Natural killer cell treated with Interleukin-12 subunit alpha and Interleukin-12 subunit beta and Interleukin-15 and Interleukin-18, amount 100 ng/mL, for 72 hours (primary cell): ENCODE measurements around the gene USHBP1. TPM values are rescaled to one million over a fixed set of nuclear protein-coding genes. Genes with fewer than 3 reads are reported as not detected.

Experiments
- ATAC-seq, 2 donors: fragments of 150-1000 bp; cut with Tn5 transposase in 1 of 2; sonication (Bioruptor Pico), chemical (Tn5 transposase) in 1 of 2; 2 replicates each; pipeline ENCODE4 v1.10.0; 2021
- DNase-seq: peaks from one replicate; pipeline ENCODE4 v3.0.0; 2022; ENCODE audit warnings: low spot score
- H3K27ac Mint-ChIP-seq, 2 donors: 1 replicate in 1 of 2; 2 replicates in 1 of 2; pipeline ENCODE4 v1.8.0; 2022; ENCODE audit warnings: mixed read lengths in 2 of 2, mild to moderate bottlenecking in 1 of 2, moderate library complexity in 1 of 2
- H3K27me3 Mint-ChIP-seq, 2 donors: 1 replicate in 1 of 2; 2 replicates in 1 of 2; pipeline ENCODE4 v1.8.0; 2022; ENCODE audit warnings: mixed read lengths in 2 of 2
- H3K36me3 Mint-ChIP-seq: one replicate; pipeline ENCODE4 v1.8.0; 2022; ENCODE audit warnings: mixed read lengths
- H3K4me1 Mint-ChIP-seq, 2 donors: 1 replicate in 1 of 2; 2 replicates in 1 of 2; pipeline ENCODE4 v1.8.0; 2022; ENCODE audit warnings: low read depth in 2 of 2, mixed read lengths in 2 of 2, mild to moderate bottlenecking in 1 of 2
- H3K4me3 Mint-ChIP-seq: one replicate; pipeline ENCODE4 v1.8.0; 2022; ENCODE audit warnings: mixed read lengths
- H3K9me3 Mint-ChIP-seq: 2 replicates; pipeline ENCODE4 v1.8.0; 2022; ENCODE audit warnings: mixed read lengths
- total RNA-seq, 2 donors: library from RNA; stranded (reverse); gene quantifications; one replicate each; pipeline ENCODE4 v1.2.3, GENCODE V29; 2022

USHBP1 gene
- total RNA-seq, 2 donors from 2014 or later = not detected

DNA sequence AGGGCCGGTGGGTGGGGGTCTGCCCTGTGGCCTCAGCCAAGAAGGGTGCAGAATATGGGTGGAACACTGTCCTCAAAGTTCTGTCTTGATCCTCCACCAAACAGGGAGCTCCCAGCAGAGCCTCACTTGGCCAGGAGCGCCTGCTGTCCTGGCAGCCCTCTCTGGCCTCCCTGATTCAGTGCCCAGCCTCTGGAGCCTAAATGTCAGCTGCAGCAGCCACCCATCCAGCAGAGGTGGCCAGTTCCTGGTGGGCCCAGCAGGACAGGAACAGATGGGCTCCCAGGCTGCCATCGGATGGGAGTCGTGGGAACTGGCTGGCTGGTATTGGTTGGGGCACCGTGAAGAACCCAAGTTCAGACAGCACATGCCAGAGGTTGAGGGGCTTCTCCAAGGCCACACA lies 51.2 kb downstream of the USHBP1 start:
- ATAC-seq (no peak), DNase-seq (no peak)
- no peaks in the 10 kb centered on the region for H3K9me3 Mint-ChIP-seq
- H3K4me3 Mint-ChIP-seq = no peak overlapping the region
- no peak overlapping the region for H3K27ac Mint-ChIP-seq
- no peaks in the 10 kb centered on the region for H3K36me3 Mint-ChIP-seq
- H3K4me1 Mint-ChIP-seq = peaks cover 6 to 19% of the 10 kb centered on the region in 2 donors
- no peaks in the 10 kb centered on the region for H3K27me3 Mint-ChIP-seq

DNA sequence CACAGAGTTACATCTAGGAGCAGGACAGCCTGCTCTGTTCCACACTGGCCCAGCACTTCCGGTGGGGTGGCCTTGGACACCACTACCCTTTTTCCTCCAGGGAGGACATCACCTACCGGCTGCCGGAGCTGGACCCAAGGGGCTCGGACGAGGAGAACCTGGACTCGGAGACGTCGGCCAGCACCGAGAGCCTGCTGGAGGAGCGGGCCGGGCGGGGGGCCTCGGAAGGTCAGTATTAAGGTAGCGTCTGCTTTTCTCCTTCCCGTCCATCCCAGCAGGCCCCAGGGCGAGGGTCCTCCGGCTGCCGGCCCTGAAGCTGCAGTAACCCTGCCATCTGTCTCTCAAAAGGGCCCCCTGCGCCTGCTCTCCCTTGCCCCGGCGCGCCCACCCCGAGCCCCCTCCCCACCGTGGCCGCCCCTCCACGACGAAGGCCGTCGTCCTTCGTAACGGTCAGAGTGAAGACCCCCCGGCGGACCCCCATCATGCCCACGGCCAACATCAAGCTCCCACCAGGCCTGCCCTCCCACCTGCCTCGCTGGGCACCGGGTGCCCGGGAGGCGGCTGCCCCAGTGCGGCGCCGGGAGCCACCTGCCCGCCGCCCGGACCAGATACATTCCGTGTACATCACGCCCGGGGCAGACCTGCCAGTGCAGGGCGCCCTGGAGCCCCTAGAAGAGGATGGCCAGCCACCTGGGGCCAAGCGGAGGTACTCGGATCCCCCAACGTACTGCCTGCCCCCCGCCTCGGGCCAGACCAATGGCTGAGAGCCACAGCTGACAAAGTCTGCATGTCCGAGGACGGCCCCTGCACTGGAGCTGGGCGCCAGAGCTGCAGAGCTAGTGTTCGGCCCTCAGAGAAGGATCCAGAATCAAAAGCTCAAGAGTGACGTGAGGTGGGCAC lies 52.7 kb downstream of the USHBP1 start:
- Mint-ChIP-seq H3K4me3 (no peak overlapping the region), H3K9me3 (no peaks in the 10 kb centered on the region), H3K4me1 (peaks cover 6 to 22% of the 10 kb centered on the region in 2 donors), H3K27ac (no peak overlapping the region), H3K27me3 (no peaks in the 10 kb centered on the region), H3K36me3 (no peaks in the 10 kb centered on the region)
- ATAC-seq = no peak
- no peak for DNase-seq

DNA sequence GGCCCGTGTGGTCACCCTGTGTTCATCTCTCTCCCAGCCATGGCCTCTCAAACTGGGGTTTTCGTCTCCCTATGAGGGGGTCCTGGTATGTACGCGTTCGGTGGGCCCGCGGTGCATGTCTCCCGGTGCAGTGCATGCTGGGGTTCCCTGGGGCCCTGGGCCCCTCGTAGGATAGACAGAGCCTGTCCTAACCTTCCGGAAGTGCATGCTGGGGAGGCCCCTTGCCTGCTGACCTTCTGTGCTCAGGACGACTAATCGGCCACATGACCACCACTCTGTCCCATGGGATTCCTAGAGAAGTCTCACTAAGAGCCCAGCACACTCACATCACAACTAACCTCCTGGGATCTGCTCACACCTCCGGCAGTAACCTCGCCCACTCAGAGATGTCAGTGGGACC lies 54.2 kb downstream of the USHBP1 start:
- Mint-ChIP-seq H3K4me3 (no peak overlapping the region), H3K27me3 (no peaks in the 10 kb centered on the region), H3K27ac (no peak overlapping the region), H3K36me3 (no peaks in the 10 kb centered on the region), H3K9me3 (no peaks in the 10 kb centered on the region), H3K4me1 (peaks cover 6 to 22% of the 10 kb centered on the region in 2 donors)
- DNase-seq (no peak), ATAC-seq (no peak)

DNA sequence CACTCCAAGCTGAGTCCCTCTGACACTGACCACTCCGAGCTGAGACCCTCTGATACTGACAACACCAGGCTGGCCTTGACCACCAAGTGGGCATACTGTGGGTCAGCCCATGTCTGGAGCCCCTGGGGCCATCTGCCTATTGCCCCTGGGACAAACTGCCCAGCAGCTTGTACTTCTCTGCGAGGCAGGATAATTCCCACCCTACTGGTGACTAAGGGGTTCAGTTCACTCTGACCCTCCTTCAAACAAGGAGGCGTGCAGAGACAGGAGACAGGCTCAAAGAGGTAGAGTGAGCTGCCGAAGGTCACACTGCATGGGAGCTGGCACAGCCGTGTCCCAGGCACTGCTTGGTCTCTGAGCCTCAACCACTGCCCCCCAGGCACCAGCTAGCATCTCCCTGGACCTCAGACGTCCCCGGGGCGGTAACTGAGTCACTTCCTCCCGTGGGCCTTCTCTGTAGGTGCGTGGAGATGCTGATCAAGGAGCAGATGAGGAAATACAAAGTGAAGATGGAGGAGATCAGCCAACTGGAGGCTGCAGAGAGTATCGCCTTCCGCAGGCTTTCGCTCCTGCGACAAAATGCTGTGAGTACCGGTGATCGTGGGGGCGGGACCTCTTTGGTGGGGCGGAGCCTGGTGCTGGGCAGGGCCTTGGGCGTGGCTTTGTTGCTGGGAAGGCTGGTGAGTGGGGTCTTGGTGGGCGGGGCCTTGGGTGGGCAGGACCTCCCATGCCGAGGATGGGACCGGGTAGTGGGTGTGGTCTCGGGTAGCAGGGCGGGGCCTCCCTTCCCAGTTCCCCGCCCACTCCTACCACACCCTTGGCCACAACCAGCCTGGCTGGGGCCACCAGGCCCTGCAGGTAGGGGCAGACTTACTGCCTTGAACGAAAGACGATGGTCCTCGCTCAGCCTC lies 55.2 kb downstream of the USHBP1 start:
- peak overlapping the region in 1 of 2 donors; percentile 80 for H3K27ac Mint-ChIP-seq
- no peaks in the 10 kb centered on the region for H3K36me3 Mint-ChIP-seq
- no peak for DNase-seq
- no peaks in the 10 kb centered on the region for H3K27me3 Mint-ChIP-seq
- no peaks in the 10 kb centered on the region for H3K9me3 Mint-ChIP-seq
- H3K4me3 Mint-ChIP-seq = no peak overlapping the region
- H3K4me1 Mint-ChIP-seq = peaks cover 6 to 15% of the 10 kb centered on the region in 2 donors
- ATAC-seq = peak; percentile 59 to 67

DNA sequence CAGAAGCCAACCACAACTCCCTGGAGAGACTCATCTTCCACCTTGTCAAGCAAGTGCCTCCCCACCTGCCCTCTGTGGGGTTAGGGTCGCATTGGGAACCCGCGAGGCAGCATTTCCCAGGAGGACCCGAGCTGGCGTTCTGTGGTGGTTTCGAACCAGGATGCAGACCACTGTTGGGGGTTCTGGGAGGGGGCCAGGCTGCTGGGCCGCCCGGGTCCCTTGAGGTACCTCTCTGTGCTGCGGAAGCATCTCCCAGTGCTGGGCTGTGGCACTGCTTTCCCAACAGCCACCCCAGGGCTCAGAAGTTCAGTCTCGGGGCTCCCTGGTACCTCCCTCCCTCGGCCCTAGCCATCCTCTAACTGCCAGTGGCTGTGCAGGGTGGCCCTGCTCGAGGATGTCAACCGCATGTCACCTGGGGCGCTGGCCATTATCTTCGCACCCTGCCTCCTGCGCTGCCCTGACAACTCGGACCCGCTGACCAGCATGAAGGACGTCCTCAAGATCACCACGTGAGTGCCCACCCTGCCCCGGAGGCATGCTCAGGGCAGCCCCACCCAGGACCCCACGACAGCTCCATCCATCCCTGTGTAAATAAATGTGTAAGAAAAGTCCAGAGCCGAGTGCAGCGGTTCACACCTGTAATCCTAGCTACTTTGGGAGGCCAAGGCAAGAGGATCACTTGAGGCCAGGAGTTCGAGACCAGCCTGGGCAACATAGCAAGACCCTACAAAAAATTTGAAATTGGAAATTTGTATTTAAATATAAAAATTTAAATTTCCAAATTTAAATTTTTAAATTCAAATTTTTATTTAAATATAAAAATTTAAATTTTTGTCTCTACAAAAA lies 57.6 kb downstream of the USHBP1 start:
- Mint-ChIP-seq H3K27ac (no peak overlapping the region), H3K9me3 (no peaks in the 10 kb centered on the region), H3K4me1 (peaks cover 6 to 19% of the 10 kb centered on the region in 2 donors), H3K4me3 (no peak overlapping the region), H3K36me3 (no peaks in the 10 kb centered on the region), H3K27me3 (no peaks in the 10 kb centered on the region)
- no peak for DNase-seq
- ATAC-seq = no peak

DNA sequence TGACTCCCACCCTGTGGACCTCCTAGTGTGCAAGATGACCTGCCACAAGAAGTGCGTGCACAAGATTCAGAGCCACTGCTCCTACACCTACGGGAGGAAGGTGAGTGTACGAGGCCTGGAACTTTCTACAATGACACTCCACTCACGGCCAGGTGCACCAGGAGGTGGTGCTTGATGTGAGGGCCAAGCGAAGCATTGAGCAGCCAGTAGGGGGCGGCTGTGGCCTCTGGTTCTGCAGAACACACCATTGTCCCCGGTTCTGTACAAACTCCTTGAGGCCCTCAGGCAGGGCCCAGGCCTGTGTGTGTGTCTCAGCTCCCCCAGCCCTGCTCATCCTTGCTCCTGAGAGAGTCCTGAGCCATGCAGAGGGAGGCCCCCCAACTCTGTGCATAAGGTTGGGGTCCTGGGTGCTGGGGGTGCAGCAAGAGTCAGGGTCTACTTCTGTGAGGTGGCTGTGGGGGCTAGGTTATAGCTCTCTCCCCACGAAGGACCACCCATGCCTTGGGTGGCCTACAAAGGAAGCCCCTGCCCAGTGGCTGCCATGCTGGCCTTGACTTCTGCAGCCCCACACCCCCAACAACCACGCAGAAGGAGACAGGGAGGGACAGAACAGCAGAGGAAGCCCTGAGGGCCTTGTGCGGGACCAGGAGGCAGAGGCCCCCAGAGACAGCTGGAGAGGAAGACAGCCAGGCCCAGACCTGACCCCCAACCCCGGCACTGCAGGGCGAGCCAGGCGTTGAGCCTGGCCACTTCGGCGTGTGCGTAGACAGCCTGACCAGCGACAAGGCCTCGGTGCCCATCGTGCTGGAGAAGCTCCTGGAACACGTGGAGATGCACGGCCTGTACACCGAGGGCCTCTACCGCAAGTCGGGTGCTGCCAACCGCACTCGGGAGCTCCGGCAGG lies 59.1 kb downstream of the USHBP1 start:
- ATAC-seq (peak in 1 of 2 donors; percentile 45), DNase-seq (no peak)
- Mint-ChIP-seq H3K4me1 (peaks cover 6 to 19% of the 10 kb centered on the region in 2 donors), H3K4me3 (no peak overlapping the region), H3K27me3 (no peaks in the 10 kb centered on the region), H3K9me3 (no peaks in the 10 kb centered on the region), H3K27ac (no peak overlapping the region), H3K36me3 (no peaks in the 10 kb centered on the region)

DNA sequence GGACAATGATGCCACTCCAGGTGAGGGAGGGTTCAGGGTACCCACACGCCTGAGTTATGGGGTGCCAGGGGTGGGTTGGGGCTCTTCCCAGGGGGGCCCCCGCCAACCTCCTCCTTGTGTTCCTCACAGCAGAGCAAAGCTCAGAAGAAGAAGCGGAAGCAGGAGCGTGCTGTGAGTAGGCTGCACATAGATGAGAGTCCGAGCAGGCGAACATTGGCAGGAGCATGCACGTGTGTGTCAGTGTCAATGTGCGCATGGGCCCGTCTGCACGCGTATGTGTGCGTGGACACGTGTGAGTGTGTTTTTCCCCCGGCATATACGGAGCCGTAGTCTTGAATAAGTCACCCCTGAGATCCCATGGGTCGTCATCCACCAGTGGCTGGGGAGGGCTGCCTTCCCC lies 61.8 kb downstream of the USHBP1 start:
- H3K27ac Mint-ChIP-seq = peak overlapping the region in 1 of 2 donors; percentile 33
- peak in 1 of 2 donors; percentile 11 for ATAC-seq
- no peaks in the 10 kb centered on the region for H3K36me3 Mint-ChIP-seq
- no peaks in the 10 kb centered on the region for H3K9me3 Mint-ChIP-seq
- H3K27me3 Mint-ChIP-seq = no peaks in the 10 kb centered on the region
- peaks cover 0 to 10% of the 10 kb centered on the region in 2 donors for H3K4me1 Mint-ChIP-seq
- no peak overlapping the region for H3K4me3 Mint-ChIP-seq
- DNase-seq = no peak

DNA sequence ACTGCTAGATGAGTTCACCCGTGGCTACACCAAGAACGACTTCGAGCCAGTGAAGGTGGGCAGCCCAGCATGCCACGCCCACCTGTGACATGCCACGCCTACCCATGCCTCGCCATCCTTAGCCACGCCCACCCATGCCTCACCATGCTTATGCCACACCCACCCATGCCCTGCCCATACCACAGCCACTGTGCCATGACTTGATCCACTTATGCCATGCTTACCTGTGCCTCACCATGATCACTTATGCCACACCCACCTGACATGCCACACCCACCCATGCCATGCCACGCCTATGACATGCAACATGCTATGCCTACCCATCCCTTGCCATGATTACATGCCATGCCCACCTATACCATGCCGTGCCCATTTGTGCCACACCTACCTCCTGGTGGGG lies 62.3 kb downstream of the USHBP1 start:
- ATAC-seq = peak; percentile 14 to 26
- no peaks in the 10 kb centered on the region for H3K27me3 Mint-ChIP-seq

DNA sequence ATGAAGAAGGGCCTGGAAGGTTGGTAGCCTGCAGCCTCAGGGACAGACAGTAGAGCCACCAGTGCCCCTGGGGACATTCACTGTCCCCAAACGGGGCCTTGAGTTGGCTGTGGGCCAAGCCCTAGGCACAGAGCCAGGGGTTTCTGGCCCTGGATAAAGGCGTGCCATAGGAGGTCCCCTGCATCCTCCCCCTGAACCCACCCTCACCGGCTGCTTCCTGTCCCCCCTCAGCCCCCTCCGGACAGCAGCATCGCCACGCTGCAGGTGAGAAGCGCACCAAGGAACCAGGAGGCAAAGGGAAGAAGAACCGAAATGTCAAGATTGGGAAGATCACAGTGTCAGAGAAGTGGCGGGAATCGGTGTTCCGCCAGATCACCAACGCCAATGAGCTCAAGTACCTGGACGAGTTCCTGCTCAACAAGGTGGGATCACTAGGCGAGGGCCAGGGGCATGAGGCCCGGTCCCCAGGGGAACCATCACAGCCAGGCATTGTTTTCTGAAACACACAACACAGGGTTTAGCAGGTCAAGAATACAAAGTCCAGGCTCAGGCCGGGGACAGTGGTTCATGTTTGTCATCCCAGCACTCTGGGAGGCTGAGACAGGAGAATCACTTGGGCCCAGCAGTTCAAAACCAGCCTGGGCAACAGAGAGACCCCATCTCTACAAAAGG lies 64.0 kb downstream of the USHBP1 start:
- H3K4me3 Mint-ChIP-seq = no peak overlapping the region
- H3K27ac Mint-ChIP-seq = no peak overlapping the region
- DNase-seq = no peak
- H3K36me3 Mint-ChIP-seq = peaks cover 17% of the 10 kb centered on the region
- ATAC-seq = no peak
- H3K27me3 Mint-ChIP-seq = no peaks in the 10 kb centered on the region
- H3K4me1 Mint-ChIP-seq = peaks cover 16 to 17% of the 10 kb centered on the region in 2 donors
- H3K9me3 Mint-ChIP-seq = no peaks in the 10 kb centered on the region

More for the DNA sequence above, 62.3 kb downstream of the USHBP1 start:
- Mint-ChIP-seq H3K9me3 (no peaks in the 10 kb centered on the region), H3K4me3 (no peak overlapping the region), H3K27ac (peak overlapping the region in 1 of 2 donors; percentile 33), H3K36me3 (peaks cover 2% of the 10 kb centered on the region), H3K4me1 (peaks cover 2 to 10% of the 10 kb centered on the region in 2 donors)
- no peak for DNase-seq

Other genes with a start within 250 kb of the USHBP1 start
- gene CPAMD8, start 237.9 kb downstream of the USHBP1 start, total RNA-seq = under 1 TPM; 0.39 to 0.81 TPM
- gene HAUS8, start 189.3 kb downstream of the USHBP1 start, total RNA-seq = 10 to 100 TPM; 25.6 to 46.1 TPM
- gene MYO9B, start 189.0 kb downstream of the USHBP1 start, total RNA-seq = 100 to 1,000 TPM; 251 to 283 TPM
- gene USE1, start 49.4 kb downstream of the USHBP1 start, total RNA-seq = 10 to 100 TPM; 25.9 to 28.7 TPM
- gene OCEL1, start 38.5 kb downstream of the USHBP1 start, total RNA-seq = 10 to 100 TPM; 14.7 to 31.9 TPM
- gene NR2F6, start 18.8 kb downstream of the USHBP1 start, total RNA-seq = 10 to 100 TPM in 1 of 2 donors, 1 to 10 TPM in 1; 2.7 to 12.2 TPM
- gene BABAM1, start 2.7 kb upstream of the USHBP1 start, total RNA-seq = 100 to 1,000 TPM in 1 of 2 donors, 10 to 100 TPM in 1; 90.1 to 143 TPM
- 10 to 100 TPM in 1 of 2 donors, 1 to 10 TPM in 1; 2.0 to 34.6 TPM for gene ANKLE1, start 17.2 kb upstream of the USHBP1 start, total RNA-seq
- gene ABHD8, start 38.7 kb upstream of the USHBP1 start, total RNA-seq = 1 to 10 TPM; 6.5 to 6.8 TPM
- 100 to 1,000 TPM in 1 of 2 donors, 10 to 100 TPM in 1; 61.4 to 106 TPM for gene MRPL34, start 41.1 kb upstream of the USHBP1 start, total RNA-seq
- gene DDA1, start 44.8 kb upstream of the USHBP1 start, total RNA-seq = 10 to 100 TPM; 57.7 to 68.3 TPM
- 1 to 10 TPM; 5.5 to 7.0 TPM for gene ANO8, start 70.1 kb upstream of the USHBP1 start, total RNA-seq
- 10 to 100 TPM; 31.6 to 72.5 TPM for gene GTPBP3, start 72.8 kb upstream of the USHBP1 start, total RNA-seq
- gene PLVAP, start 112.6 kb upstream of the USHBP1 start, total RNA-seq = under 1 TPM in 1 of 2 donors, not detected in 1; 0.59 TPM
- gene CCDC194, start 129.5 kb upstream of the USHBP1 start, total RNA-seq = 1 to 10 TPM; 4.4 to 6.6 TPM
- gene BST2, start 140.9 kb upstream of the USHBP1 start, total RNA-seq = 100 to 1,000 TPM; 150 to 282 TPM
- 10 to 100 TPM; 37.0 to 45.9 TPM for gene MVB12A, start 155.3 kb upstream of the USHBP1 start, total RNA-seq
- gene TMEM221, start 183.9 kb upstream of the USHBP1 start, total RNA-seq = not detected
- not detected for gene NXNL1, start 196.2 kb upstream of the USHBP1 start, total RNA-seq
- 1 to 10 TPM; 2.2 to 6.0 TPM for gene SLC27A1, start 205.8 kb upstream of the USHBP1 start, total RNA-seq
- gene PGLS, start 246.9 kb upstream of the USHBP1 start, total RNA-seq = 10 to 100 TPM; 42.8 to 64.6 TPM